Stomach (tissue), 4 donors: Measurements from ENCODE around the gene PLAGL1.

Experiments used
- CTCF ChIP-seq, 7 experiments: fragments of 450-650 bp in 4 of 7; fragments of 200-600 bp in 3 of 7; sonication (generic) in 3 of 7; IDR thresholded peaks; one replicate each; pipeline ENCODE4 v1.5.1; 2016 to 2019; ENCODE audit warnings: antibody characterized with exemption in 7 of 7, control low read depth in 2 of 7, mild to moderate bottlenecking in 1 of 7
- EP300 ChIP-seq: sonication (generic); formaldehyde crosslinking; IDR thresholded peaks from one replicate; pipeline ENCODE4 v1.6.1; 2017; ENCODE audit warnings: antibody characterized with exemption
- POLR2A ChIP-seq, 4 donors: fragments of 450-650 bp; IDR thresholded peaks; one replicate each; pipeline ENCODE4 v1.6.1; 2016; ENCODE audit warnings: antibody characterized with exemption in 4 of 4, control low read depth in 2 of 4, mild to moderate bottlenecking in 1 of 4, moderate library complexity in 1 of 4
- POLR2AphosphoS5 ChIP-seq, 3 donors: sonication (generic); formaldehyde crosslinking; IDR thresholded peaks; one replicate each; pipeline ENCODE4 v1.6.1; 2016; ENCODE audit warnings: antibody characterized with exemption in 3 of 3

GRCh38 chr6:144027932-144028587 is 20.0 kb upstream of the PLAGL1 start:
- TF ChIP-seq CTCF (IDR thresholded peaks at IDR 0.05) (no peak), POLR2AphosphoS5 (IDR thresholded peaks at IDR 0.05) (no peak), POLR2A (IDR thresholded peaks at IDR 0.05) (no peak), EP300 (no peak)
